ENCODE results near the gene AVPR2. TPM values are rescaled to one million over a fixed set of nuclear protein-coding genes. Genes with fewer than 3 reads are reported as not detected.

The AVPR2 gene
- total RNA-seq (2022; extraction: Qiagen RNA extraction; ENCODE audit: low read depth), result 0.07 to 0.12 TPM in 2 of 5 replicates, not detected in the others

GRCh38 chrX:153903991-153904957 lies at the start of gene AVPR2:
TSS of gene AVPR2 (plus strand) at chrX:153904673. CDS start at chrX:153905146, 473 bp downstream.

GRCh38 chrX:153885968-153886903 lies 18.2 kb upstream of the AVPR2 start, which contains the start of gene L1CAM:
TSS of gene L1CAM (minus strand) at chrX:153886173. CDS start at chrX:153875836, 10,337 bp downstream.

GRCh38 chrX:153925739-153926551 lies 21.5 kb downstream of the AVPR2 start, which contains the start of gene ARHGAP4:
TSS of gene ARHGAP4 (minus strand) at chrX:153926264. CDS start at chrX:153926202, 62 bp downstream.

GRCh38 chrX:153934762-153935325 lies 30.4 kb downstream of the AVPR2 start, which contains the start of gene NAA10:
TSS of gene NAA10 (minus strand) at chrX:153935037. CDS start at chrX:153934904, 133 bp downstream.

GRCh38 chrX:153944140-153944799 lies 39.8 kb downstream of the AVPR2 start, which contains the start of gene RENBP:
TSS of gene RENBP (minus strand) at chrX:153944643. CDS start at chrX:153944610, 33 bp downstream.

Other genes with a start within 250 kb of the AVPR2 start
- 0.22 to 0.86 TPM (median 0.52 TPM) in 4 of 5 replicates, not detected in the other for gene PNCK, start 230.9 kb upstream of the AVPR2 start, total RNA-seq (2022; extraction: Qiagen RNA extraction; ENCODE audit: low read depth)
- 10.2 to 13.2 TPM (median 11.1 TPM) in 5 replicates for gene SLC6A8, start 216.7 kb upstream of the AVPR2 start, total RNA-seq (2022; extraction: Qiagen RNA extraction; ENCODE audit: low read depth)
- 359 to 414 TPM (median 373 TPM) in 5 replicates for gene BCAP31, start 180.3 kb upstream of the AVPR2 start, total RNA-seq (2022; extraction: Qiagen RNA extraction; ENCODE audit: low read depth)
- gene ABCD1, start 179.8 kb upstream of the AVPR2 start, total RNA-seq (2022; extraction: Qiagen RNA extraction; ENCODE audit: low read depth), result 2.0 to 4.1 TPM (median 3.8 TPM) in 5 replicates
- 3.0 to 4.1 TPM (median 3.7 TPM) in 5 replicates for gene PLXNB3, start 140.4 kb upstream of the AVPR2 start, total RNA-seq (2022; extraction: Qiagen RNA extraction; ENCODE audit: low read depth)
- gene SRPK3, start 123.6 kb upstream of the AVPR2 start, total RNA-seq (2022; extraction: Qiagen RNA extraction; ENCODE audit: low read depth), result 0.07 to 0.10 TPM in 2 of 5 replicates, not detected in the others
- gene IDH3G, start 110.3 kb upstream of the AVPR2 start, total RNA-seq (2022; extraction: Qiagen RNA extraction; ENCODE audit: low read depth), result 57.5 to 63.5 TPM (median 61.5 TPM) in 5 replicates
- 364 to 443 TPM (median 420 TPM) in 5 replicates for gene SSR4, start 110.0 kb upstream of the AVPR2 start, total RNA-seq (2022; extraction: Qiagen RNA extraction; ENCODE audit: low read depth)
- 2.7 to 3.5 TPM (median 3.0 TPM) in 5 replicates for gene PDZD4, start 74.1 kb upstream of the AVPR2 start, total RNA-seq (2022; extraction: Qiagen RNA extraction; ENCODE audit: low read depth)
- 19.6 to 26.8 TPM (median 21.1 TPM) in 5 replicates for gene L1CAM, start 18.5 kb upstream of the AVPR2 start, total RNA-seq (2022; extraction: Qiagen RNA extraction; ENCODE audit: low read depth)
- gene ARHGAP4, start 21.6 kb downstream of the AVPR2 start, total RNA-seq (2022; extraction: Qiagen RNA extraction; ENCODE audit: low read depth), result 0.75 to 2.2 TPM (median 1.6 TPM) in 5 replicates
- gene NAA10, start 30.4 kb downstream of the AVPR2 start, total RNA-seq (2022; extraction: Qiagen RNA extraction; ENCODE audit: low read depth), result 208 to 230 TPM (median 214 TPM) in 5 replicates
- gene RENBP, start 40.0 kb downstream of the AVPR2 start, total RNA-seq (2022; extraction: Qiagen RNA extraction; ENCODE audit: low read depth), result 0.11 to 0.24 TPM (median 0.14 TPM) in 5 replicates
- 36.3 to 45.1 TPM (median 40.5 TPM) in 5 replicates for gene HCFC1, start 67.1 kb downstream of the AVPR2 start, total RNA-seq (2022; extraction: Qiagen RNA extraction; ENCODE audit: low read depth)
- 3.4 to 8.9 TPM (median 5.1 TPM) in 5 replicates for gene TMEM187, start 68.1 kb downstream of the AVPR2 start, total RNA-seq (2022; extraction: Qiagen RNA extraction; ENCODE audit: low read depth)
- 185 to 227 TPM (median 213 TPM) in 5 replicates for gene IRAK1, start 115.2 kb downstream of the AVPR2 start, total RNA-seq (2022; extraction: Qiagen RNA extraction; ENCODE audit: low read depth)
- 17.0 to 20.7 TPM (median 20.1 TPM) in 5 replicates for gene MECP2, start 193.0 kb downstream of the AVPR2 start, total RNA-seq (2022; extraction: Qiagen RNA extraction; ENCODE audit: low read depth)
- gene OPN1LW, start 239.6 kb downstream of the AVPR2 start, total RNA-seq (2022; extraction: Qiagen RNA extraction; ENCODE audit: low read depth), result not detected in 5 replicates